HG03457 (cell line): ENCODE measurements around the gene AKT2.
"Not testable (repeated sequence)": the region's sequence is repeated elsewhere in the genome, so short reads cannot be mapped to it uniquely, and the experiment has no call there.

Experiments
- ATAC-seq: cut with Tn5 transposase; IDR thresholded peaks from one replicate; pipeline ENCODE4 v1.9.1; 2021; ENCODE audit warnings: moderate number of reproducible peaks; ENCODE audit not compliant: unreplicated experiment

The AKT2 gene

DNA sequence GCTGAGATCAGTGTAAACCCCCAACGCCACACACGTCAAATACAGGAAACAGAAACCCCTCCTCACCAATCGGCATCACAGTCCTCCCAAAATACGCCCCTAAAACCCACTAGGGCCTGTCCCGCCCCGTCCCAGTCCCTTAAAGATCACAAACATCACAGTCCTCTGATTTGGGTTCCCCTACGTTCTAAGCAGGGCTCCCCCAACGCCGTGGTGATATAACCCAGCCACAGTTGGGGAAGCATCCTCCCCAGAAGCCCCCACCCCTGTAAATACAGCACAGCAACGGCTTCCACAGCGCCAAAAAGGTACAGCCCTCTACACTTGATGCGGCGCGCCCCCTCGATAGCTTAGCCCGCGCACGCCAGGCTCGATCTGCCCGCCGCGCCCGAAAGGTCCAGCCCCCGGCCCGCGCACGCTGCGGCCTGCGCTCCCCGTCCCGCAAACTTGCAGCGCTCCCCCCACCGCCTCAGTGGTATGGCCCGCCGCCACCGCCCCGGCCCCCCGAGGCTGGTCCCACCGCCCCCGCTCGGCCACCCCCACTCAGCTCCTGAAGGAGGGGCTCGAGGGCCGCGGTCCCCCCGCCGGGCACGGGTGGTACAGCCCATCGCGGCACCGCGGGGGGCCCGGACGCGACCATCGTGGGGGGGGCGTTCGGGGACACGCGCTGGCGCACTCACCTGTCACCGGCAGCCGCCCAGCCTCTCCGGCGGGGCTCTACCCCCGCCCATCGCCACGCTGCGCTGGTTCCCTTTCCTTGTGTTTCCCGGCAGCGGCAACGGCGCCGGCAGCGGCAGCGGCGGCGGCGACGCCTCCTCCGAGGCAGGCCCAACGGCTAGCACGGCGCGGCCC is at the start of gene AKT2:
TSS of gene AKT2 (minus strand) at position 845 of the 852 bp plus-strand sequence. CDS start 20,078 bp downstream, outside the sequence.
- ATAC-seq: peak; percentile 12

DNA sequence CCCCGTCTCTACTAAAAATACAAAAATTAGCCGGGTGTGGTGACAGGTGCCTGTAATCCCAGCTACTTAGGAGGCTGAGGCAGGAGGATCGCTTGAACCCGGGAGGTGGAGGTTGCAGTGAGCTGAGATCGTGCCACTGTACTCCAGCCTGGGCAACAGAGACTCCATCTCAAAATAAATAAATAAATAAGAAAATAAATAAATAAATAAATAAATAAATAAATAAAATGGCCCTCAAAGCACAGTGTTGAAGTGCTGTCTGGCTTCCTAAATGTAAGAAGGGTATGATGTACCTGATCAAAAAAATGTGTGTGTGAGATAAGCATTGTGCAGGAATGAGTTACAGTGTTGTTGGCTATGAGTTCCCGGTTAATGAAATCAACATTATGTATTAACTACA is 47.9 kb upstream of the AKT2 start:
- not testable (repeated sequence) for ATAC-seq

DNA sequence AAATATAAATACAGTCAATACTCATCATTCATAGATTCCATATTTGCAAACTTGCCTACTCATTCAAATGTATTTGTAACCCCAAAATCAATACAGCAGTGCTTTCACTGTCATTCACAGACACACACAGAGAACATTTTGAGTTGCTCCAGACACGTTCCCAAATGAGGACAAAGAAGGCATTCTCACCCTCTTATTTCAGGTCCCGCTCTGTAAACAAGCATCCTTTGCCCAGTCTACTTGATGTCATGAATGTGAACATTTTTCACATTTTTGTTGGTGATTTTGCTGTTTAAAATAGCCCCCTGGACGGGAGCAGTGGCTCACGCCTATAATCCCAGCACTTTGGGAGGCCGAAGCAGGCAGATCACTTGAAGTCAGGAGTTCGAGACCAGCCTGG is 47.5 kb upstream of the AKT2 start:
- ATAC-seq: no peak

DNA sequence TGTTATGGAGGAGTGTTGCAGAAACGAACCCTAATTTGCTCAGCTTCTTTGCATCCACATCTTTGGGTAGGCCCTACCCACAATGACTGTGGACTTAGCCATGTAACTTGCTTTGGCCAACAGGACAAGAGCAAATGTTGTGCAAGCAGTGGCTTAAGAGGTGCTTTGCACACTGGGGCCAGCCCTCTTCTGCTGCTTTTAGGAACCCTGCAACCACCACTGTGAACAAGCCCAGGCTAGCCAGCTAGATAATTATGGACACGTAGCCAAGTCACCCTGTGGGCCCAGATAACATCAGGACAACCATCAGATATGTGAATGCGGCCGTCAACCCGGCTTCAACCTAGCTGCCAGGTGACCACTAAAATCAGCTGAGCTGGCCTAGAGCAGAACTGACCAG is 45.9 kb upstream of the AKT2 start:
- no peak for ATAC-seq

DNA sequence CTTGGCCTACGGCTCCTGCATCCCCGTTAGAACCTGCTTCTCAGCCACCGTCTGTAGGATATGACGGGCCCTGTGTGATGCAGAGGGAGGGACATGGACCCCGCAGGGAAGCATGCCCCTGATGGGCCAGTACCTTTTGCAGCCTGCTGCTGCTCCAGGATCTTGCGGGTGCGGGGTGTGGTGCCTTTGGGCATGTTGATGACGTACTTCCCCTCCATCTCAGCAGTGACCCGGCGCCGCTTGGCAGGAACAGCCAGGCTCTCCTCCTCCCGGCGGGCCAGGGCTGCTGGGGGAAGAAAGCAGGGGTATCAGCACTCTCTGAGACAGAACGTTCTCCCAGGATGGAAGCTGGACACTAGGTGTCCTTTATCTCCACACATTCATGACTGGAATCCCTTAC is 41.1 kb upstream of the AKT2 start:
- no peak for ATAC-seq

DNA sequence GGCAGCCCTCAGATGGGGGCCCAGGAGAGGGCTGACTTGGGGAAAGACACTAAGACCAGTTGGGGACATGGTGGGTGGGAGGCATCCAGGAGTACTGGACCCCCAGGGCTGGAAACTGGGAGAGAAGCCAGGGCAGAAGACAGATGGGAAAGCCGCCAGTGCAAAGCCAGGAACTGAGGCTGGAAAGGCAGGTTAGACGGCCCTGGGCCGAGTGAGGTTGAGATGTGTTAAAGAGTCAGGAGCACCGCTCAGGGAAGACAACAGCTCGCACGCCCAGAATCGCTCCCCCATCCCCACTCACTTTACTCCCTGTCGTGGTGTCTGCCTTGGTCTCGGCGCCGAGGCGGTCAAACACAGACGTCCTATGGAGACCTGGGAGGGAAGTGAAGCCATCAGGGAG is 38.6 kb upstream of the AKT2 start:
- ATAC-seq: no peak

DNA sequence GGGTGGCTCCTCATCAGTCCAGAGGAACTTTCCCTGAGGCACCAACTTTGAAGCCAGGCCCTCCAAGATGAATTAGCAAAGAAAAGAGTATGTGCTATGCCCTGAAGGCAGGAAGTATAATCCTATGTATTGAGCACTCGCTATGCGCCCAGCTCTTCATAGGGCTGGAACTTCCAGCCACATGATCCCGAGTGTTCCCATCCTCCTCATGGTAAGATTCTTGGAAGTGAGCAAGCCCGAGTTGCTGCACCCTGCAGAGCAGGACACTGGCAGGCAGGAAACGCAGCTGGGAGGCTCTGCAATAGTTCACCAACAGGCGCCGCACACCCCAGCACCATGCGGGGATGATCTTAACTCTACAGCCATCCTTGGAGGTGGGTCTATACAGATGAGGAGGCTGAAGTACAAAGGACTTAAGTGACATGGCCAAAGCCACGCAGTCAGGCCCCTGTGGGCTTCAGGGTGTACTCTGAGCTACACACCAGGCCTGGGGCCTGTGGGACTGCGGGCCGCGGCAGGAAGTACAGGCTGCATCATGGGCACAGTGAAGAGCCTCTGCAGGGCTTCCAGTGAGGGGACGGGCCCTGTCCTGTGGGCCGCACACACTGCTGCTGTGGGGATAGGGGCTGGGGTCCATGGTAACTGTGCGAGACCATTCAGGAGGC is 37.9 kb upstream of the AKT2 start:
- ATAC-seq: no peak

DNA sequence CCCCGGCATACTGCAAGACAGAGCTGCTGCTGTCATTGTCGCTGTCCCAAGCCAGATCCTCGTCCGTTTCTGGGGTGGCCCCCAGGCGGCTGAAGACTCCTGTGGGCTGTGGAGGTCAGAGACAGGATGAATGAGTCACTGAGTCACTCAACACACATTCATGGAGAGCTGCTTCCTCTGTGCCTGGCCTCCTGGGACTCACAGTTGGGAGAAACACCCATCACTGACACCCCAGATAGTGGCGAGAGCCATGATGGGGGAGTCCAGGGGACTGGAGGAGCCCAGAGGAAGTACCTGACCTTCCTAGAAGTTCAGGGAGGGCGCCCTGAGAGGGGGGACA is 37.1 kb upstream of the AKT2 start:
- ATAC-seq: no peak

DNA sequence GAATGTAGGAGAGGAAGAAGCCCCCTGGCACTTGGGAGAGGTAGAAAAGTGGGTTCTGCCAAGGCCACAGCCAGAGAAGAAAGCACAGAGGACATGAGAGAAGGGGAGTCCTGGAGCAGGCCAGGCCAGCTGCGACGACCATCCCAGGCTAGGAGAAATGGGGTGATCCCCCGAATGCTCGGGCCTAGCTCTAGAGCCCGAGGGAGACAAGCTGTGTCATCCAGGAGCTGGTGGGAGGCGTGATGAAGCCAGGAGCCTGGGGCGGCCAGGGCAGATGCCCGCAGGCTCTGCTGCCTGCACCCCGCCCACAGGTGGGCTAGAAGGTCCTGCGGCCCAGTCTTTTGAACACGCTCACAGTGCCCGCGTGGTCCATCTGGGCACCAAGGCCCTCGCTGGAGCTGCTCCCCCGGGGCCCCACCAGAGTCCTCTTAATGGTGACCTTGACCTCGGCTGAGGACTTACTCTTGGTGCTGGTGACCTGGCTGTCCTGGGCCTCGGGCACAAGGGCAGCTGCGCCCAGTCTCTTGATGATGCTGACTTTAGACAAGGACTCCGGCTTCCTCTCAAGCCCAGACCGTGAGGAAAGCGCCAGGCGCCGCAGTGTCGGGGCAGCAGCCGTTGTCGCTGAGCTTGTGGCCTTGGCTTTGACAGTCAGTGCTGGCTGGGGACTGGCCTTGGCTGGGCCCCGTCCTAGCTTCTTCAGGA is 36.6 kb upstream of the AKT2 start:
- no peak for ATAC-seq

DNA sequence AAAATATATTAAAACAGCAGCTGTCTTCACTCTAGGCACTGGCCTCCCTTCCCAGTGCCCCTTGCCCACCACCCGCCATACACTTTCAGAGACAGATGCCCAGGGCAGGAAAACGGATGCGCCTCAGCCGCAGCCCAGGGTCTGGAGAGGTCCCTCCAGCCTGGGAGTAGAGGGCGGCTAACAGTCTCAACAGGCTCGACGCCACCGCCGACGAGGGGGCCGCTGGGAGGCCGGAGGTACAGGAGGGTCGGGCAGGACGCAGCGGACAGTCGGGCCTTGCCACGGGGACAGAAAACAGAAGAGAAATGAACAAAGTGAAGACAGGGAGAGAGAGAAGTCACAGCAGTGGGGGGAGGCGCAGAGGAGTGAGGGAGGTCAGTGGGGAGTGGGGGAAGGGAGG is 35.9 kb upstream of the AKT2 start:
- no peak for ATAC-seq

DNA sequence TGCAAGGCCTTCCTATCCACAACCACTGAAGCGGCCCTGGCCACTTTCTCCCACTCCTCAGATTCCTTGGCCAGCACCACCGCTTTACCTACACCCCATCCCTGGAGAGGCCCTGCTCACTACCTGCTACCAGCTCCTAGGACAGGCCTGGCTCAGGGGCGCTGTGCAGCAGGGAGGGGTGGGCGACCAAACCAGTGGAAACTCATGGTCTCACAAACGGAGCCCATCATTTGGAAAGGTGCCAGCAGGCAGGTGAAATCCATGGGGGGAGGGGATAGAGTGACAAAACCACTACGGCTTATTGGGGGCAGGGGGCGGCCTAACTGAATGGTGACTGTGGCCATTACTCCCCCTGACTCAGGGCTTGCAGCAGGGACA is 35.4 kb upstream of the AKT2 start:
- ATAC-seq: no peak

DNA sequence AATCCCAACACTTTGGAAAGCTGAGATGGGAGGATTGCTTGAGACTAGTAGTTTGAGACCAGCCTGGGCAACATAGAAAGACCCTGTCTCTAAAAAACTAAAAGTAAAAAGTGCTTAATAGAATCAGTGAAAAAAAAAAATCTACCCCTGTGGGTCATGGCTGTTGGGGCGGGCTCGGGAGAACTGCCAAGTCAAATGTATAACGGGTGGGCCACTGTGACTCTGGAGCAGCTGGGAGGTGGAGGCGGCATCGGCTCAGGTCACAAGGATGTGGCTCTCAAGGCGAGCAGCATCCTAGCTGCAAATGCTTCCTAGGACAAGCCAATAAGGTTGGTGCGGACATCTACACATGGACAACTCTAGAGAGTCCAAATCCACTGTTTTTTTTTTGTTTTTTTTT is 32.2 kb upstream of the AKT2 start:
- ATAC-seq: no peak

DNA sequence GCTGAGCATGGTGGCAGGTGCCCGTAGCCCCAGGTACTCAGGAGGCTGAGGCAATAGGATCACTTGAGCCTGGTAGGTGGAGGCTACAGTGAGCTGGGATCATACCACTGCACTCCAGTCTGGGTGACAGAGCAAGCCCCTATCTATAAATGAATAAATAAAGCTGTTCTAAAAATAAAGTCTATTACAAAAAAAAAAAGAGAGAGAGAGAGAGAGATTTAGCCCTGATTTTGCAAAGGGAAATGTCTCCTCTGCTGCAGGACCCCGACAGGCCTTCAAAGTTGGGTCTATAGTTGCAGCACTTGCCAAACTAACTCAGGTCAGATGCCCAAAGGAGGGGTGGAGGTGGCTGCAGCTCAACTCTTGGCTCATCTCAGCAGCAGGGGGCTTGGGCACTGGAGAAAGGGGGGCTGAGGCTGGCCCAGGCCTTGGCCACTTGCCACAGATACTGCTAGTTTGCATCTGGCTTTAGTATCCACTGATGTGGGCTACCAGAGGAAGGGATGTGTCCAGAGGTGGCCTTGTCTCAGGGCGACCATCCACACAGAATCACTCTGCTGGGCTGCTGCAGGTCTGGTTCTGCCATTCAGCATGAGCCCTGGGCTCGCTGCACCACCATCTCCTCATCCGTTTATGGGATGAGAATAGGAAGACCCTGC is 30.8 kb upstream of the AKT2 start:
- no peak for ATAC-seq

DNA sequence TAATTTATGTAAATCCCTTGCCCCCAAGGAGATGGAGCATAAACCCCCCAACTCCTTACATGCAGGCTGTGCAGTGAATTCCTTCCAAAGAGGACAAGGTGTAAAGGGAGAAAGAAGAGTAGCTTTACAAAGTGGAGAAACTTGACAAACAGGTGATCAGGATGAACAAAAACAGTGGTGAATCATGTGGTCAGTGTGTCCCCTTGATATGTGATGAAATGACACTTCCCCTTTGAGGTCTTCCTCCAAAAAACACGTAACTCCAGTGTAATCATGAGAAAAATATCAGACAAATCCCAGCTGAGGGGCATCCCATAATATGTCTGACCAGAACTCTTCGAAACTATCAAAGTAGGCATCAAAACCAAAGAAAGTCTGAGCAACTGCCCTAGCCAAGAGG is 29.5 kb upstream of the AKT2 start:
- no peak for ATAC-seq

DNA sequence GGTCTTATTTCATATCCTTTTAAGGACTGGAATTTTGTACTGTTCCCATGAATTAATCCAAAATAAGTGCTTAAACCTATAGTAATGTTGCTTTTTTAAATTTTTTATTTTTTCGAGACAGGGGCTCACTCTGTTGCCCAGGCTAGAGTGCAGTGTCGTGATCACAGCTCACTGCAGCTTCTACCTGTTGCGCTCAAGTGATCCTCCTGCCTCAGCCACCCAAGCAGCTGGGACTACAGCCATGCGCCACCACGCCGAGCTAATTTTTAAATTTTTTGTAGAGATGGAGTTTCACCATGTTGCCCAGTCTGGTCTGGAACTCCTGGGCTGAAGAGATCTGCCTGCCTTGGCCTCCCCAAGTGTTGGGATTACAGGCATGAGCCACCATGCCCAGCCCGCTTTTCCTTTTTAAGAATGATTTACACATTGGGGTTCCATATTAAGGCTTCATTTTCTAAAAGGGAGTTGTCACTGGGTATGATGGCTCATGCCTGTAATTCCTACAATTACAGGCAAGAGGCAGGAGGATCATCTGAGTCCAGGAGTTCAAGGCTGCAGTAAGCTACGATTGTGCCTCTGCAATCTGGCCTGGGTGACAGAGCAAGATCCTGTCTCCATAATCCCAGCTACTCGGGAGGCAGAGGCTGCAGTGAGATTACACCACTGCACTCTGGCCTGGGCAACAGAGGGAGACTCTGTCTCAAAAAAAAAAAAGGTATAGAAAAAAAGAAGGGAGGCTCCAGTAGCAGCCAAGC is 28.3 kb upstream of the AKT2 start:
- ATAC-seq: no peak

DNA sequence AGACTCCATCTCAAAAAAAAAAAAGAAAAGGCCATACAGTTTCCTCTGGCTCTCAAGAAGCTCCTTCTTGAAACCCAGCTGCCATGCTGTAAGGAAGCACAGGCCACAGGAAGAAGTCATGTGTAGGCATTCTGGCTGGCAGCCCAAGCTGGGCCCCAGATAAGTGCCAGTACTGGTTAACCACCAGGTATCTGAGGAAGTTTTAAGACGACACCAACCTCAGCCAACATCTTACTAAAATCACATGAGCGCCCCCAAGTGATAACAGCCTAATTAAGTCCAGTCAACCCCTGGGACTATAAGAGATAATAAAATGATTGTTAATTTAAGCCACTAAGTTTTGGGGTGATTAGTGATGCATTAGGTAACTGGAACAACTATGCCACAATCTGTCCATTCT is 27.4 kb upstream of the AKT2 start:
- no peak for ATAC-seq

DNA sequence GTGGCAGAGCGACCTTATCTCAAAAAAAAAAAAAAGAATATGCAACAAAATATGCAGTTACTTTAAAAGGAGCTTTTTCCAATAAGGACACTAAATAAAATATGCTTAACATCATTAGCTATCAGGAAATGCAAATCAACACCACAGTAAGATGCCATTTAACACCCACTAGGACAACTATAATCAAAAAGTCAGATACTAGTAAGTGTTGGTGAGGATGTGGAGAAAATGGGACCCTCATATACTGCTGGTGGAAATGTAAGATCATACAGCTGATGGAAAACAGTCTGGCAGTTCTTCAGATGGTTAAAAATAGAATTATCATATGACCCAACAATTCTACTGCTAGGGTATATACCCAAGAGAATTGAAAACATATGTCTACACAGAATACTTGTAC is 24.5 kb upstream of the AKT2 start:
- no peak for ATAC-seq

DNA sequence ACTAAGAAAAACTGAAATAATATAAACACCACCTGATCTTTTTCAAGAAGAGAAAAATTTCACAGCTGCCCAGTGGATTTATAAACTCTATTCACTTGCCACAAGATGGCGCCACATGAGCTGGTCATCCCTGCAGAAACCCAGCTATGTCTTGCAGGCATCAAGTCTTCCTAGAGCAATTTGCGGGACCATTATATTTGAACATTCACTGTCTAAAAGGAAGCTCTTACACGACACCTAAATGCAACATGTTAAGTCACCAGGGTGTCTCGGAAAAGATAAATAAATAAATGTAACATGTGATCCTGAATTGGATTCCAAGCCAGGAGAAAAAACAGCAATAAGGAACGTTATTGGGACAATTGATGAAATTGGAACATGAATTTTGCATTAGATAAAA is 20.3 kb upstream of the AKT2 start:
- no peak for ATAC-seq

DNA sequence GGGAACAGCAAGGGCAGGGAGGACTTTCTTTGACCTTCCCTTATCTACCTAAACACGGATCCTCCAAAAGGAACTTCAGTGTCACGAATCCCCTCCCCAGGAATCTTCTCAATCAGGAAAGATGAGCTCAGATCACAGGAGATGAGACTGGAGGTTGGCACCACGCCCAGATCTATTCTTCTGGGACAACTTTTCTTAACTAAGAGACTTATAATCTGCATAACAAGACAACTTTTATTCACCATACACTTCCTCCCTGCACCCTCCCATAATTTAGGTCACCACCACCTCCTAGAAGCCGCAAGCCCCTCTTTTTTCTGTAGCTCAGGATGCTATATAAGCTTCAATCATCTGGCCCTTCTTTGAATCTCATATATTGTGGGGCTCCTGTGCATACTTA is 19.2 kb upstream of the AKT2 start:
- ATAC-seq: no peak

DNA sequence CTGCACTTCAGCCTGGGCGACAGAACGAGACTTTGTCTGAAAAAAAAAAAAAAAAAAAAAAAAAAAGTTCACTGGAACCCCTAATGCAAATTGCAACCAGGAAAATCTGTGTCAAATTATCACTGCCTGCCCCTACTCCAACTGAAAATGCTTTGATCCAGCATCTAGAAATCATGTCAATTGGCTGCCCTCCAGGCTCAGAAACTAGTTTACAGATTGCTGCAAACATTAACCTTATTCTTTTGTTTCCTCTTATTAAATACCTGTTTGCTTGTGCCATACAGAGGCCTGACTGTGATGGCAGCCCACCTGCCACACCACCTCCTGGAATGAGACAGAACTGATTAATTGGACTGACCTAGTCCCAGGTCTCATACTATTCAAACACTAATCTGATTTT is 18.6 kb upstream of the AKT2 start:
- no peak for ATAC-seq
